HG03354 (cell line): ENCODE data around the gene HOXB1.
"Not testable (repeated sequence)": the region's sequence is repeated elsewhere in the genome, so short reads cannot be mapped to it uniquely, and the experiment has no call there.

Source experiments
- ATAC-seq: cut with Tn5 transposase; IDR thresholded peaks from one replicate; pipeline ENCODE4 v1.9.1; 2021; ENCODE audit warnings: mild to moderate bottlenecking; ENCODE audit not compliant: unreplicated experiment, poor library complexity, severe bottlenecking

HOXB1 gene

GRCh38 chr17:48545022-48545375 lies 14.2 kb upstream of the HOXB1 start, which contains the start of gene HOXB2:
Gene HOXB2, minus strand, starts transcription at chr17:48545109. Its CDS starts 198 bp downstream, at chr17:48544911.
- no peak for ATAC-seq

DNA sequence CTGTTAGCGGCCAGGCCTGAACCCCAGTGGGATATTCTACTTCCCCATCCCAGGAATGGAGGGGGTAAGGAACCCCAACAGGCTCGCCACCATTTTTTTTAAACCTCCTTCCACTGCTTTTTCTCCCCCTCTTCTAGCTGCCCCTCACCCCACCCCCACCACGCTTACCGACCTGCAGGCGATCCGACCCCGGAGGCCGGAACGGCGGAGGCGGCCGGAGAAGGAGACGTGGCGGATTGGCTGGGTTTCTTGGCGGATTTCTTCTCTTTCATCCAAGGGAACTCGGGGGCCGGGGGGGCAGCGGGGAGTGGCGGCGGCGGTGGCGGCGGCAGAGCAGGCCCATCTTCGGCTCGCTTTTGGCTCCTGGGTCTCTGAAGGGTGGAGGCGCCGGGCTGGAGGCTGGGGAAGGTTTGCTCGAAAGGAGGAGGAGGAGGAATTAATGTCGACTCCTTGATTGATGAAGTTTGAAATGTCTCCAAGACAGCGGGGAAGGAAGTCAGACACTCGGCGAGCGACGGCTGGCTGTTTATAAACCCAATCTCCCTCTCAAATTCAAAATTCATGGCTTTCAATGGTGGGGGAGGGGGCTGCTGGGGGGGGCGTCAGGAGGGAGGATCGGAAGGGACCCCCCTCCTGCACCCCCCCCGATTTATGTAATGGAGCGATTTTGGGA lies 13.7 kb upstream of the HOXB1 start:
- no peak for ATAC-seq

GRCh38 chr17:48543854-48544348 lies 13.1 kb upstream of the HOXB1 start:
- ATAC-seq: no peak

DNA sequence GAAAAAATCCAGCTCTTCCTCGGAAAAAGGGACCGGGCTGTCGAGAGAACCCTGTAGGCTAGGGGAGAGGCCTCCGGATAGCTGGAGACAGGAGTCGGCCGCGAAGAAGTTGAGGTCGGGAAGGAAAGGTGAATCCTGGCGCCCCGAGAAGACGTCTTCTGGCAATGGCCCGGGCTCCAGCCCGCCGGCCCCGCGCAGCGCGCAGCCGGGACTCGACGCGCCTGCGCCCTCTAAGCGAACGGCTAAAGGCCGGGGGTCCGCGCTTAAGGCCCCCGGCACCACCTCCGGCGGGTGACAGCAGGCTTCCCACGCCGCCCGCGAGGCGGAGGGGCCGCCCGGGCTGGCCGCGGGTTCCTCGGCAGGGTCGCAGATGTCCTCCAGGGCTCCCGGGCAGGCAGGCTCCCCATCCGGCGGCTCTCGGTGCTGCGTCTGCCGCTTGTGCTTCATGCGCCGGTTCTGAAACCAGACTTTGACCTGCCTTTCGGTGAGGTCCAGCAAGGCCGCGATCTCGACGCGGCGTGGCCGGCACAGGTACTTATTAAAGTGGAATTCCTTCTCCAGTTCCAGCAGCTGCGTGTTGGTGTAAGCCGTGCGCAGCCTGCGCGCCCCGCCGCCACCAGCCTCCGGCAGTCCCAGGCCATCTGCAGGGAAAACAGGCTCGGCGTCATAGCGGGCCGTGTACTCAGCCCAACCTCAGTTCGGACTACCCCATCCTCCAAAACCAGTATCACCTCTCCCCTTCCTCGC lies 12.5 kb upstream of the HOXB1 start:
- peak; percentile 51 for ATAC-seq

DNA sequence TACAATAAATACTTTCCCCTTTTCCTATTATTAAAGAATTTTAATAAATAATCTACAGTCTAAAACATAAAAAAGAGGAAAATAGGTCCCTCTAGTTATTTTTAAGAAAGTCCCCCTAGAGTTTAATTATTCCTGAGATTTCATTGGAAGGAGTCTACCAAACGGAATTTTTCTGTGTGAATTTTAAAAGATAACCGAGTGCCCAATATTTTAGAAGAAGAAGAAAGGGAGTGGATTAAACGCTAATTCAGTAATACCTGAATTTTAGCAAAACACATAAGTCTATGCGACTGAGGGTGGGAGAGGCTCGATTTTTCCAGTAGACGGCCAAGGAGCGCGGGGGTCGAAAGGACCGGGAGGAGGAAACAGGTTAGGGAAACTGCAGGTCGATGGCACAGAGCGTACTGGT lies 11.9 kb upstream of the HOXB1 start:
- no peak for ATAC-seq

DNA sequence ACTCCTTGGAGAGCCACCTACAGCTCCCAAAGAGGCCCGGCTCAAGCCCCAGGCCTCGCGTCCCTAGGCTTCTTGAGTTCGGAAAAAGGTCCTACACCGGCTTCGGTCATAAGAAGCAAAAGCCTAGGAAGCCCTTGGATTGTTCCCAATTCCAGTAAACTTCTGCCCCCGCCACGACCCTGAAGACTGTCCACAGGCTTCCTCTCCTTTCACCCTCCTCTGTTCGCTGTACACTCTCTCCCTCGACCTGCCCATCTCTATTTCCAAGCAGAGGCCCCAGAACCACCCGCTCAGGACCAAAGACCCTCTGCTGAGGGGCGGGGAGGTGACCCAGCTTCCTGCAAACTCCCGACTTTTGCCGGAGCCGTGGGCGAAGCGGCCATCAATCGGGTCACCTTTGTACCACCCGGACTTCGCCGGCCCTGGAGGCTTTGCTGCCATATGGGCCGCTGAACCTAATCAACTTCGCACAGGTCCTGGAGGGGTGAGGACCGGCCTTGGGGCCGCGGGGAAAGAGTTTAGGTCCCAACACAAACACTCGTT lies 11.4 kb upstream of the HOXB1 start:
- ATAC-seq: no peak

GRCh38 chr17:48541577-48542113 lies 10.8 kb upstream of the HOXB1 start:
- ATAC-seq: no peak

DNA sequence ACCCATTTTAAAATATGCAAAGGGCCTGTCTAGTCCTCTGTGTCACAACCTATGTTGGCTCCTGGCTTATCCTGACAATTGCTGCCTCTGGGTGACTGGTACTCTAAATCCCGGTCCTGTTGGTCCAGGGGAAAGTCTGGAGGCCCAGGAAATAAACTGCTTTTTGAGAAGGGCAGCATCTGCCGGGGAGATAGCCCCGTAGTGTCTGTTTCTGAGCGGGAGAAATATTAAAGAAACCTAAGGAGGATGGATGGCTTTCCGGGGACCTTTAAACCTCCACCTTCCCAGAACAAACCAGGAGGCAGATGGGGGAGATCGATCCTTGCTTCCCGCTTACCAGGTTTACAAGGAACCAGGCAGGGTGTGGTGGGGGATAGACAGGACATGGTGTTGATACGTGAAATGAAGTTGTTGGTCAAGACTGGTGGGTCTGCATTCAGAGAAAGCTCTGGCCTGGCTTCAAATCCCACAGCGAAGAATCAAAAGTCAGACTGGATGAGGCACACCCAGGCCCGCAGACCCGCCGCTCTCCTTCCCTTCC lies 10.3 kb upstream of the HOXB1 start:
- no peak for ATAC-seq

DNA sequence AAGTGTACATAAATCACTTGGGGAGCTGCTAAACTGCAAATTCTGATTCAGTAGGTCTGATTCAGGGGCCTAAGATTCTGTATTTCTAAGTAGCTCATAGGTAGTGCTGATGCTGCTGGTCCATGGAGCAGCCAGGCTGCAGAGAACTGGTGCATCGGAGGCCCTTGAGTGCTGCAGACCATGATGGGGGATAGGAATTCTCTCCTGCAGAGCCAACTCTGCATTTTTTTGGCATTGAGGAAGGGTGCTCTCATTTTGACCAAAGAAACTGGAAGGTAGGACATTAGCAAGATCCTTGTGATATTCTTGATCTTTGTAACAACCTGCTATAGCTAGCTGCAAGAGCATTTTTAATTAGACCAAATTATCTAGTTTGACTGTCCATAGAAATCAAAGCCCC lies 9.4 kb upstream of the HOXB1 start:
- no peak for ATAC-seq

DNA sequence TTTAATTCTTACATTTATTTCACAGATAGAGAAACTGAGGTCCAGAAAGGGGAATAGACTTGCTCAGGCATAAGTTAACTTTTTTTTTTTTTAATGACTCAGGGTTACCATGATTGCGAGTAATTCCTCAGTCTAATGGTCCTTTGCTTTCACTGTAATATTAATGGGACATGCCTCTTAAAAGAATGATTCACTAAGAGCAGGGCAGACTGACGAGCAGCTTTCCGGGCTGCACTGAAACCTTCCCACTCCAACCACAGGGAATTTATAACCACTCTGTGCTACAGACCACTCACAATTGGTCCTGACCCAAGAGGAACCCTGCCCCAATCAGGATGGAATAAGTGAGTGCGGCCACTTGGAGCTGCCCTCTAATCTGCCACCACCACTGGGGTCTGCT lies 8.4 kb upstream of the HOXB1 start:
- no peak for ATAC-seq

DNA sequence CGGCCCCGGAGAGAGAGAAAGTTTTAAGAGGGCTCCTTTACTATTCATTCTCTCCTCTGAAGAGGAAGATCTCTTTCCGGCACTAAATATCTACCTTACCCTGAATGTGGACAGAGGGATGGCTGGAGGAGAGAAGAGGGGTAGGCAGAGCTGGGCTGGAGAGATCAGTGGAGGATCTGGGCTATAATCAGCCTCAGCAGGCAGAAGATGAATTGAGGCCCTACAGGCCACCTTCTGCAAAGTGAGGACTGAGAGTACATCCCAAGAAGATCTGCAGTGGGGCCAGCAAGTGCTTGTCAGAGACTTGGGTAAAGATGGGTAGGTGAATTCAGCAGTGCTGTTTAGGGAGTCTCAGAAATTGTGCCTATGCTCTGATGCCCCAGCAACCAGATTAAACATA lies 6.5 kb upstream of the HOXB1 start:
- no peak for ATAC-seq

DNA sequence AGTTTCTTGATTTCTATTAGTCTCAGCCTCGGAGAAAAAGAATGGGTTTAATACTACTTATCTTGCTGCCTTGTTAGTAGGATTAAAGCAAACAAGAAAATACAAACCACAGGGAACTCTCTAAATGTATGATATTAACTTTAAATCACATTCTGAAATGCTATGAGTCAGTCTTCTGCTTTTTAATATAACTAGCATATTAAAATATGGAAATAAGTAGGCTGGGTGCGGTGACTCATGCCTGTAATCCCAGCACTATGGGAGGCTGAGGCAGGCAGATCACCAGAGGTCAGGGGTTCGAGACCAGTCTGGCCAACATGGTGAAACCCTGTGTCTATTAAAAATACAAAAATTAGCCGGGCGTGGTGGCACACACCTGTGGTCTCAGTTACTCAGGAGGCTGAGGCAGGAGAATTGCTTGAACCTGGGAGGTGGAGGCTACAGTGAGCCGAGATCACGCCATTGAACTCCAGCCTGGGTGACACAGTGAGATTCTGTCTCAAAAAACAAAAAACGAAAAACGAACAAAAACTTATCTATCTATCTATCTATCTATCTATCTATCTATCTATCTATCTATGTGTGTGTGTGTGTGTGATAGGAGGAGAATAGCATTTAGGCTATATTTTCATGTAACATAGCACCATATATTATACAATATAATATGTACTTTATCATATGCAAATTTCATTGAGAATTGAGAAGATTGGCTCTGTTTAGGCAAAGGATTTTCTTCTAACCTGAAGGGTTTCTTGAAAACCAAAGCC lies 5.2 kb upstream of the HOXB1 start:
- ATAC-seq: not testable (repeated sequence)

GRCh38 chr17:48532261-48532660 lies 1.4 kb upstream of the HOXB1 start:
- ATAC-seq: no peak

GRCh38 chr17:48530208-48530886 lies 464 bp downstream of the HOXB1 start:
- no peak for ATAC-seq

DNA sequence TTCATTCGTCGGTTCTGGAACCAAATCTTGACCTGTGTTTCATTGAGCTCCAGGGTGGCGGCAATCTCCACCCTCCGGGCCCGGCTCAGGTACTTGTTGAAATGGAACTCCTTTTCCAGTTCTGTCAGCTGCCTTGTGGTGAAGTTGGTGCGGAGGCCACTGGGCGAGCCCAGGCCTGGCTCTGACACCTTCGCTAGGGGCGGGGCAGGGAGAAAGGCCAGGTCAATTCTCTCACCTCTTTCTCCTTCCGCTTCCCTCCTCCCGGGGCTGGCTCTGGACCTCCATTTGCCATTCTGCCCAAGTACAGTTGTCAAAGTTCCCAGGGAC lies 1.2 kb downstream of the HOXB1 start:
- ATAC-seq: no peak

DNA sequence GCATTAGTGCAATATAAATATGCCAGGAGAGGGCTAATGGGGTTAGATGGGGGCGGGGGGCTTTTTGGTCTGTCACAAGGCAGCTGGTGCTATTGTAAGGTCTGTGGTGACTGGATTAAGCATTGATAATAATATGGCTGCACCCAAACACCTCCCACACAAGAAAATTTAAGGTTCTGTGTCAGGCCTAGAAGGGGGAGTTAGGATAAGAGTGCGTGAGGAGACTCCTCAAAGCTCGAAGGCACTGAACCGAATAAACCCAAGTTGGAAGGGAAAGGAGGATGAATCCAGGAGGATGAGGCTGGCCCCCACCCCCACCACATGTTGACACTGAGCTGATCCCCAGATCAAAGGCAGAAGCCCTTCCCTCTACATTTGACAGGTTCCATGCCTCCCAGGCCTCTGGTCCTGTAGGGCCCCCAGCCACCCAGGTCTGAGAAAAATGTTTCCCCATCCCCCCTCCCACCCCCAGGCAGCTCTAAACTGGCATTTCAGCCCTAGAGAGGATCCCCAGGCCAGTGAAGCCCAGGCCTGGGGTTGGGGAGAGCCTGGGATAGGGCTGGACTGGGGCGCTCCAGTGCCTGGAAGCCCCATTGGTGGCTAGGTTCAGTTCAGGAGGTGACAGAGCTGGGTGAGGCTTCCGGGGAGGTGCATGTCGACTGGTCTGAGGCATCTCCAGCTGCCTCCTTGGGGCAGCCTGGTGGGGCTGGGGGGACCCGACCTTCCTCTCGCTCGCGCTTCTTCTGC lies 1.7 kb downstream of the HOXB1 start:
- ATAC-seq: no peak

- no peak for ATAC-seq
Observed at GRCh38 chr17:48528153-48528935, 2.5 kb downstream of the HOXB1 start.

- ATAC-seq: no peak
Observed at GRCh38 chr17:48527547-48527932, 3.3 kb downstream of the HOXB1 start.
